Large intestine (tissue), 3 donors: ENCODE measurements around the gene NOL4L. TPM values are rescaled to one million over a fixed set of nuclear protein-coding genes. Genes with fewer than 3 reads are reported as not detected.
"Not testable (repeated sequence)": the region's sequence is repeated elsewhere in the genome, so short reads cannot be mapped to it uniquely, and the experiment has no call there.

ENCODE experiments used
- DNase-seq, 2 donors: peaks; one replicate each; pipeline versions ENCODE4 v3.0.0 to v3.0.0-alpha.2; 2013
- H3K27ac ChIP-seq: one replicate; pipeline ENCODE4 v1.5.1; 2013; ENCODE audit warnings: low read length
- H3K27me3 ChIP-seq: 2 replicates; pipeline ENCODE4 v1.6.1; 2013; ENCODE audit warnings: low read length; ENCODE audit not compliant: control insufficient read depth, insufficient read depth
- H3K36me3 ChIP-seq: 2 replicates; pipeline ENCODE4 v1.6.1; 2013; ENCODE audit warnings: low read length; ENCODE audit not compliant: control insufficient read depth, insufficient read depth
- H3K4me1 ChIP-seq: one replicate; pipeline ENCODE4 v1.6.1; 2013; ENCODE audit warnings: low read length; ENCODE audit not compliant: control insufficient read depth, insufficient read depth
- H3K4me3 ChIP-seq: one replicate; pipeline ENCODE4 v1.5.1; 2013; ENCODE audit warnings: low read length
- H3K9me3 ChIP-seq: one replicate; pipeline ENCODE4 v1.6.1; 2013; ENCODE audit warnings: mild to moderate bottlenecking, low read depth, low read length, moderate library complexity; ENCODE audit not compliant: control insufficient read depth
- WGBS: methylation state at CpG from one replicate; pipeline ENCODE4 v1.1.5; 2013; ENCODE audit warnings: low lambda C conversion rate; ENCODE audit not compliant: insufficient coverage; 5-methylcytosine and 5-hydroxymethylcytosine counted together
- polyA plus RNA-seq: library from polyadenylated mRNA; unstranded; fragments of 120-200 nt; gene quantifications from one replicate; pipeline ENCODE4 v1.2.1, GENCODE V29; 2013

NOL4L gene
- polyA plus RNA-seq, 1 donor: 81.7 TPM

DNA sequence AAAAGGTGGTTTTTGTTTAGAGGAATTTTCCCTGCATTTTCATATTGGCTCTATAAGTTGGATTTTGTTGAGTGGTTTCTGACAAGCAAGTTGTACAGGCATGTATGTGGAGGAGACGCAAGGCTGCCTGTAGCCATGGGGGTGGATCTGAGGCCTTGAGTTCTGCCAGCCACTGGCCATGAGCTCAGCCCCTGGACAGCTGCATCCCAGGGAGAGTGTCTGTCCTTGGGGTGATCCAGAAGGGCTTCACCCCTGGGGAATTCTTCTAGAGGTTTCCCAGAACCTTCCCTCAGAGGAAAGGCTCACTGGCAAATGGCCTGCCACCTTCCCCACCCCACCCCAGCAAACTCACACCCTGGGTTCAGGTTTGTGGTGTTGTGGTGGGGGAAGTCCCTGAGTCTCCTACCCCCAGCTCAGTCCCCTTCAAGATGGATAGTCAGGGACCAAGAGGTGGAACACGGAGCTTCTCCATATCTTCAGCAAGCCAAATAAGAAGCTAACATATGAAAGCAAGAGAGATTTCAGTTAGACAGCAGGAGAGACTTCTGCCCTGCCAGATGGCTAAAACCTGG lies 11.6 kb upstream of the NOL4L start:
- Histone ChIP-seq H3K27ac (no peak overlapping the region), H3K36me3 (no peaks in the 10 kb centered on the region), H3K4me3 (no peak overlapping the region), H3K4me1 (no peaks in the 10 kb centered on the region), H3K9me3 (no peaks in the 10 kb centered on the region), H3K27me3 (no peaks in the 10 kb centered on the region)
- WGBS: no CpG with 5 or more reads among the region's 2 CpGs
- DNase-seq: no peak

DNA sequence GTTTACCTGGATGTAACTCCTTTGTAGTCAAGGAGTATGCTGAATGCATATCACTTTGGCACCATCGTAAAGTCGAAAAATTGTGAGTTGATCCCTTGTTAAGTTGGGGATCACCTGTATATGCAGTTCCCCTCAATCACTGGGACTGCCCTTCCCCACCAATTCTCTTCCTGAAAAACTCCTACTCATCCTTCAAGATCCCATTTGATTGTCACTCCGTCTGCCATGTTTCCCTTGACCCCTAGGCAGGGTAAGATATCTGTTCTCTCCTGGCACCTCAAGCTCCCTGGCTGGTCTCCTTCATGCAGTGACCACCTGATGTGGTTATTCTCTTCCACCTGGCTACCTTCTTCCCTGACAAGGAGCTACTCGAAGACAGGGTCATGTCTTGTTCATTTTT lies 10.0 kb upstream of the NOL4L start:
- Histone ChIP-seq H3K4me1 (no peaks in the 10 kb centered on the region), H3K27me3 (no peaks in the 10 kb centered on the region), H3K4me3 (no peak overlapping the region)

DNA sequence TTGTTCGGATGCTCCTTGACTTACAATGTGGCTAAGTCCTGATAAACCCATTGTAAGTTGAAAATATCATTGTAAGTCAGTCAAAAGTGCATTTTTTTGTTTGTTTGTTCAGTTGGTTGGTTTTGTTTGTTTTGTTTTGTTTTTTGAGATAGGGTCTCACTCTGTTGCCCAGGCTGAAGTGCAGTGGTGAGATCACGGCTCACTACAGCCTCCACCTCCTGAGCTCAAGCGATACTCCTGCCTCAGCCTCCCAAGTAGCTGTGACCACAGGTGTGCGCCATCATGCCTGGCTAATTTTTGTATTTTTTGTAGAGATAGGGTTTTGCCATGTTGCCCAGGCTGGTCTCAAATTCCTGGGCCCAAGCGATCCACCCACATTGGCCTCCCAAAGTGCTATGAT lies 9.5 kb upstream of the NOL4L start:
- not testable (repeated sequence) for H3K27ac ChIP-seq, H3K36me3 ChIP-seq, H3K9me3 ChIP-seq, DNase-seq, H3K4me1 ChIP-seq, H3K27me3 ChIP-seq, H3K4me3 ChIP-seq
- WGBS: no CpG with 5 or more reads among the region's 5 CpGs

More for the DNA sequence above, 10.0 kb upstream of the NOL4L start:
- no peaks in the 10 kb centered on the region for H3K36me3 ChIP-seq
- H3K9me3 ChIP-seq: no peaks in the 10 kb centered on the region
- no peak overlapping the region for H3K27ac ChIP-seq
- DNase-seq: no peak
- WGBS: 90% methylated on average over 2 of the region's 4 CpGs

DNA sequence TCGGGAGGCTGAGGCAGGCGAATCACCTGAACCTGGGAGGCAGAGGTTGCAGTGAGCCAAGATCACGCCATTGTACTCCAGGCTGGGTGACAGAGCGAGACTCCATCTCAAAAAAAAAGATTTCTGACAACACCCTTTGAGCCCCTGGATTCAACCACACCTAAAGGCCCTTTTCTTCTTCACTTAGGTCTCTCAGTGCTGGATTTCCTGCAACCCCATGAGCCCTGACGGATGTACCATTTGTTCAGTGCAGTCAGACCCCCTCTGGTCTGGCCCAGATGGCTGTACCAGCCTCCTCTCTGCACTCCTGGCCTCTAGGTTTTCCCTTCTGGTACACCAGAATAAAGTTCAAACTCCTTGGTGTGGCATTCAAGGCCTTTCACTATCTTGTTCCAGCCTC lies 9.1 kb upstream of the NOL4L start:
- H3K4me1 ChIP-seq: no peaks in the 10 kb centered on the region
- no peaks in the 10 kb centered on the region for H3K9me3 ChIP-seq
- no peak overlapping the region for H3K27ac ChIP-seq
- no peak overlapping the region for H3K4me3 ChIP-seq
- DNase-seq: no peak
- H3K36me3 ChIP-seq: no peaks in the 10 kb centered on the region
- no peaks in the 10 kb centered on the region for H3K27me3 ChIP-seq
- no CpG with 5 or more reads among the region's 5 CpGs for WGBS

DNA sequence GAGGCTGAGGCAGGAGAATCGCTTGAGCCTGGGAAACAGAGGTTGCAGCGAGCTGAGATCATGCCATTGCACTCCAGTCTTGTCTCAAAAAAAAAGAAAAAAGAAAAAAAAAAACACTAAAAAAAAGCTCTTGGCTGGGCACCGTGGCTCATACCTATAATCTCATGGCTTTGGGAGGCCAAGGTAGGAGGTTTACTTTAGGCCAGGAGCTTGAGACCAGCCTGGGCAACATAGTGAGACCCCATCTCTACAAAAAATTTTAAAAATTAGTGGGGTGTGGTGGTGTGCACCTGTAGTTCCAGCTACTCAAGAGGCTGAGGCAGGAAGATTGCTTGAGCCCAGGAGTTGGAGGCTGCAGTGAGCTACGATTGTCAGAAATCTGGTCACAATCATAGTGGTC lies 7.5 kb upstream of the NOL4L start:
- not testable (repeated sequence) for H3K36me3 ChIP-seq, H3K9me3 ChIP-seq, H3K4me1 ChIP-seq, H3K27me3 ChIP-seq, DNase-seq, H3K4me3 ChIP-seq, H3K27ac ChIP-seq
- WGBS: 95% methylated on average over 3 of the region's 4 CpGs

DNA sequence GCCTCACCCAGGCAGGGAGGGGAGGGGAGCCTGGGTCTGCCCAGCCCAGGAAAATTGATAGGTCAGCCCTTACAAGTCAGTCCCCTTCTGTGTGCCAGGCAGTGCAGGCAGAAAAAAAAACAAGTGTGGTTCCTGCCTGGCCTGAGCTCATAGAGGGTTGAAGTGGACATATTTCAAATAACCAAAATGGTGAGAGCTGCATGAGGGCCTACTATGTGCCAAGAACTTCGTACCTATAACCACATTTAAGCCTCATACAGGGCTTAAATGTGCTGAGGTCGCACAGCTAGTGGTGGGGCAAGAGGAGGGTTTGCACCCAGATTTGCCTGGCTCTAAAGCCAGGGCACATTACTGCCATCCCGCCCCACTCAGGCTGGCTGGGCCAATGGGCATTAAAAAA lies 6.9 kb upstream of the NOL4L start:
- no peak overlapping the region for H3K27ac ChIP-seq
- no CpG with 5 or more reads among the region's 3 CpGs for WGBS

DNA sequence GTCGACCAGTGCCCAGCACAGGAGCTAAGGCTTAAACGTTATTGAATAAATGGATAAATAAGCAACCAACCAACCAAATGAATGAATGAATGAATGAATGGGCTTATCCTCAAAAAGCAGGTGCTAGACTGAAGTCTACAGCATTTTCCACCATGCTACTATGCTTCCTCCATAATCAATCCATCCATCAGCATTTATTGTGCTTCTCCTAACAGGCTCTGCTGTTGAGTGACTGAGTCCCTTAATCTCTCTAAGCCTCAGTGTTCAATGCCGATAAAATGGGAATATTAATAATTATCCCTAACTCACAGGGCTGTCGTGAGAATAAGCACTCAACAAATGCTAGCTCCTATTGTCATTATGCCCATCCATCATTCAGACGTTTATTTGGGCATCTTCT lies 4.6 kb upstream of the NOL4L start:
- no peaks in the 10 kb centered on the region for H3K36me3 ChIP-seq
- H3K4me3 ChIP-seq: no peak overlapping the region
- no CpG with 5 or more reads among the region's 5 CpGs for WGBS
- H3K9me3 ChIP-seq: no peaks in the 10 kb centered on the region
- no peak overlapping the region for H3K27ac ChIP-seq
- H3K4me1 ChIP-seq: peaks cover 4% of the 10 kb centered on the region
- H3K27me3 ChIP-seq: peaks cover 31% of the 10 kb centered on the region
- DNase-seq: no peak

More for the DNA sequence above, 6.9 kb upstream of the NOL4L start:
- Histone ChIP-seq H3K27me3 (peaks cover 14% of the 10 kb centered on the region), H3K9me3 (no peaks in the 10 kb centered on the region), H3K4me3 (no peak overlapping the region), H3K36me3 (no peaks in the 10 kb centered on the region), H3K4me1 (no peaks in the 10 kb centered on the region)
- no peak for DNase-seq

DNA sequence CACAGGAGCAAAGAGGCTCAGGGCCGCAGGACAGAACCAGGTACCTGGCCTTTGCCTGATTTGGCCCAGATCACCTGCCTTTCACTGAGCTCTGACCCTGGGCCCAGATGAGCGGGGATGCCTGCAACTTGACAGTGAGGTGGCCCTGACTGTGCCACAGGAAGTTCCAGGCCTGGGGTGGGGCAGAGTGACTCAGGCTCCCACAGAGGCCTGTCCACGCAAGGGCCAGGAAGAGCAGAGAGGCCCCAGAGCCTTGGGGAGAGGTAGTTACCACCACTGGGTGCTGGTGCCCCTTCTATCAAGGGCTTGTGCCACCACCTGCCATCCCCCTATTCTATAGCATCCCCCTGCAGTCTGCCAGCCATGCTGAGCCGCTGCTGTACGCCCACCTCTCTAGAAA lies 4.1 kb upstream of the NOL4L start:
- DNase-seq: no peak
- Histone ChIP-seq H3K4me1 (peaks cover 4% of the 10 kb centered on the region), H3K36me3 (no peaks in the 10 kb centered on the region), H3K27ac (no peak overlapping the region), H3K9me3 (no peaks in the 10 kb centered on the region), H3K4me3 (no peak overlapping the region), H3K27me3 (peaks cover 31% of the 10 kb centered on the region)
- no CpG with 5 or more reads among the region's 5 CpGs for WGBS

DNA sequence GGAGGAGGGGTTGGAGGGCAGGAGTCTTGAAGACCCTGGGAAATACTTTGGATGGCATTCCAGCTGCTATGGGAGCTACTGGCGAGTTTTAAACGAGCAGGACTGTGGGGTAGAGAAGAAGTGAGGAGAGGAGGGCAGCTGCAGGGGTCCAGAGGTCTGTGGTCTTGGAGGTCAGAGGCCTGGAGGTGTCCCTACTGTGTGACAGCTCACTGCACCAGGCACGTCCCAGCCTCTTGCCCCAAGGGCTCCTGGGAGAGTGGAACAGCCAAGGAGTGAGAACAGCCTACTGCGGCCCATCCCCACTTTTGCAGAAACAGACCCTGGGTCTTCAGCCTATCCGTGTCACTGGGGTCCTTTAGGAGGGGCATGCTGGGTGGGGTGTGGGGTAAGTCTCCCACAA lies 2.9 kb upstream of the NOL4L start:
- no peak overlapping the region for H3K4me3 ChIP-seq
- no peaks in the 10 kb centered on the region for H3K9me3 ChIP-seq
- no peak overlapping the region for H3K27ac ChIP-seq
- no peaks in the 10 kb centered on the region for H3K36me3 ChIP-seq
- peaks cover 4% of the 10 kb centered on the region for H3K4me1 ChIP-seq
- peaks cover 31% of the 10 kb centered on the region for H3K27me3 ChIP-seq
- WGBS: no CpG with 5 or more reads among the region's 5 CpGs
- DNase-seq: no peak

DNA sequence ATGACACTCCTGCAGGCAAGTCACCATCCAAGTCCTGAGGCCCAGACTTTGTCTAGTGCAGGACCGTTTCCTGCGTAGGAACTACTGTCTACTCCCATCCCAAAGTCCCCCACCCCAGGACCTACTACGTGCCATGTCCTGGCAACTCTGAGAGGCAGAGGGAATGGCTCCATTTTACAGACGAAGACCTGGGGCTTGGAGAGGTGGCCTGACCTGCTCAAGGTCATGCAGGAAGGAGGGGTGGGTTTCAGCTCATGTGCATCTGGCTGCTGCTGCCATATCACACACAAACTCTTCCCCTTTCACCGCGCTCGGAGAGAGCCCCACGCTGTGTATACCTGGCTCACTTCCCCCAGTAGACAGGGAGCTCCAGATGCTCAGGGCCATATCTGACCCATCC lies 1.2 kb upstream of the NOL4L start:
- H3K9me3 ChIP-seq: no peaks in the 10 kb centered on the region
- H3K27ac ChIP-seq: no peak overlapping the region
- no peaks in the 10 kb centered on the region for H3K36me3 ChIP-seq
- H3K4me3 ChIP-seq: no peak overlapping the region
- no peak for DNase-seq
- H3K27me3 ChIP-seq: peaks cover 31% of the 10 kb centered on the region
- H3K4me1 ChIP-seq: peaks cover 19% of the 10 kb centered on the region
- WGBS: no CpG with 5 or more reads among the region's 8 CpGs

DNA sequence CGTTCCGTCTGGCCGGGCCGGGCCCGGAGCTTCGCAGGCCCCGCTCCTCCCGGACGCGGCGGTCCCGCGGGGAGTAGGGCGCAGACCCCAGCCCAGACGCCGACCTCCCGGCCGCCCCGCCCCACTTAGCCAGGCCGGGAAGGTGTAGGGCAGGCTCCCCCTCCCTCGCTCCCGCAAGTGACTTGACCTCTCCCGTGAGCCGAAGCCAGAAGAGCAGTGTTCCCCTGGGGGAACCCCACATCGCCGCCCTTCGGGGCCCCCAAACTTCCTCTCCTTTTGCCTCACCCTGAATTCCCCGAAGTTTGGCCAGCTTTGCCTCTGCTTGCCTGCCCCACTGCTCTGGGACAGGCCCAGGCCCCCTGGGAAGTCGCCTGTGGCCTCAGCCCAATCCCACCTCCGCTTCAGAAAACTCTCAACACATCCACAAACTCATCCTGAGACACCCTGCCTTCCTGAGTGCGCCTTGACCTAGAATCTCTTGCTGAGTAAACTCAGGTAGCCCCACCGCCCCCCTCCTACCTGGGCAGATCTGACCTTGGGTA lies 524 bp upstream of the NOL4L start:
- Histone ChIP-seq H3K27me3 (peaks cover 31% of the 10 kb centered on the region), H3K4me3 (no peak overlapping the region)

More for the DNA sequence above, 524 bp upstream of the NOL4L start:
- Histone ChIP-seq H3K27ac (no peak overlapping the region), H3K36me3 (no peaks in the 10 kb centered on the region), H3K9me3 (no peaks in the 10 kb centered on the region), H3K4me1 (peaks cover 25% of the 10 kb centered on the region)
- no peak for DNase-seq
- WGBS: no CpG with 5 or more reads among the region's 32 CpGs
